BJ (cell line): ENCODE measurements around the gene DPP6. TPM values are rescaled to one million over a fixed set of nuclear protein-coding genes. Genes with fewer than 3 reads are reported as not detected.

ENCODE experiments used
- CTCF ChIA-PET: fragments of 350-600 bp; formaldehyde crosslinking; extraction: SDS; loops from one replicate; lab custom pipeline; 2021; ENCODE audit warnings: antibody characterized with exemption, inconsistent platforms; lab: Yijun Ruan, JAX
- POLR2A ChIA-PET: fragments of 300-600 bp; sonication (Branson Sonifier 250); formaldehyde crosslinking; extraction: SDS; loops from one replicate; lab custom pipeline; 2021; ENCODE audit warnings: antibody characterized with exemption; lab: Charles Lee
- DNase-seq: peaks from one replicate; pipeline ENCODE4 v3.0.0-alpha.2; 2011; ENCODE audit warnings: low read depth
- H3K27me3 ChIP-seq: 2 replicates; pipeline ENCODE4 v1.6.0; 2011; ENCODE audit warnings: low read length; ENCODE audit not compliant: control insufficient read depth, insufficient read depth
- H3K36me3 ChIP-seq: 2 replicates; pipeline ENCODE4 v1.5.1; 2011; ENCODE audit warnings: low read length; ENCODE audit not compliant: control insufficient read depth, insufficient read depth
- H3K4me3 ChIP-seq: 2 replicates; pipeline ENCODE4 v1.5.1; 2011; ENCODE audit warnings: low read depth, mild to moderate bottlenecking, control low read depth, low read length
- polyA plus RNA-seq: library from polyadenylated mRNA; depleted of rRNA; stranded (reverse); fragments of >200 nt; gene quantifications from 2 replicates; pipeline ENCODE4 v1.2.3, GENCODE V29; 2011
- TF ChIP-seq, protein P1 (sequence below): IDR thresholded peaks from 2 replicates; pipeline ENCODE4 v1.5.1; 2011; ENCODE audit warnings: low read depth, mild to moderate bottlenecking, control low read depth, inconsistent platforms, low read length, moderate library complexity; ENCODE audit not compliant: insufficient read depth

The DPP6 gene
- polyA plus RNA-seq, 1 experiment = not detected

GRCh38 chr7:154419344-154419743, 367.1 kb downstream of the DPP6 start:
- TF ChIP-seq, protein P1, sequence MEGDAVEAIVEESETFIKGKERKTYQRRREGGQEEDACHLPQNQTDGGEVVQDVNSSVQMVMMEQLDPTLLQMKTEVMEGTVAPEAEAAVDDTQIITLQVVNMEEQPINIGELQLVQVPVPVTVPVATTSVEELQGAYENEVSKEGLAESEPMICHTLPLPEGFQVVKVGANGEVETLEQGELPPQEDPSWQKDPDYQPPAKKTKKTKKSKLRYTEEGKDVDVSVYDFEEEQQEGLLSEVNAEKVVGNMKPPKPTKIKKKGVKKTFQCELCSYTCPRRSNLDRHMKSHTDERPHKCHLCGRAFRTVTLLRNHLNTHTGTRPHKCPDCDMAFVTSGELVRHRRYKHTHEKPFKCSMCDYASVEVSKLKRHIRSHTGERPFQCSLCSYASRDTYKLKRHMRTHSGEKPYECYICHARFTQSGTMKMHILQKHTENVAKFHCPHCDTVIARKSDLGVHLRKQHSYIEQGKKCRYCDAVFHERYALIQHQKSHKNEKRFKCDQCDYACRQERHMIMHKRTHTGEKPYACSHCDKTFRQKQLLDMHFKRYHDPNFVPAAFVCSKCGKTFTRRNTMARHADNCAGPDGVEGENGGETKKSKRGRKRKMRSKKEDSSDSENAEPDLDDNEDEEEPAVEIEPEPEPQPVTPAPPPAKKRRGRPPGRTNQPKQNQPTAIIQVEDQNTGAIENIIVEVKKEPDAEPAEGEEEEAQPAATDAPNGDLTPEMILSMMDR = no peak
- ChIA-PET POLR2A (no interaction called here), CTCF (no interaction called here)
- Histone ChIP-seq H3K36me3 (no peaks in the 10 kb centered on the region), H3K27me3 (no peaks in the 10 kb centered on the region), H3K4me3 (no peak overlapping the region)
- DNase-seq = no peak

- ChIA-PET POLR2A (no interaction called here), CTCF (no interaction called here)
- no peak for DNase-seq
- H3K27me3 ChIP-seq = no peaks in the 10 kb centered on the region
- TF ChIP-seq, protein P1 = no peak
- H3K36me3 ChIP-seq = no peaks in the 10 kb centered on the region
- H3K4me3 ChIP-seq = no peak overlapping the region
Measured at GRCh38 chr7:154423231-154423630, 371.0 kb downstream of the DPP6 start.

DNA sequence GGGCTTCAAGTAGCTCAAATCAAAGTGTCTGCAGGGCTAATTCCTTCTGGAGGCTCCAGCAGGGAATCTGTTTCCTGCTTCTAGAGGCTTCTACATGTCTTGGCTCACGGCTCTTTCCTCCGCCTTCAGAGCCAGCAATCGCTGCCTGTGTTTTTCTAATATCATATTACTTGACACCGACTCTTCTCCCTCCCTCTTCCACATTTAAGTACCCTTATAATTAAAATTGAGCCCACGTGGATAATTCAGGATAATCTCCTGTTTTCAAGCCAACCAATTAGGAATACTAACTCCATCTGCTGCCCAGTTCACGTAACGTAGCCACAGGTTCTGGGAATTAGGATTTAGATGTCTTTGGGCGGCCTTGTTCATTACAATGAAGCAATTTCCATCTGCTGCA, 372.2 kb downstream of the DPP6 start:
- DNase-seq = no peak
- H3K27me3 ChIP-seq = no peaks in the 10 kb centered on the region
- TF ChIP-seq, protein P1 = no peak
- H3K4me3 ChIP-seq = no peak overlapping the region
- CTCF ChIA-PET = no interaction called here
- POLR2A ChIA-PET = no interaction called here
- no peaks in the 10 kb centered on the region for H3K36me3 ChIP-seq

- ChIA-PET CTCF (no interaction called here), POLR2A (no interaction called here)
- Histone ChIP-seq H3K27me3 (no peaks in the 10 kb centered on the region), H3K36me3 (no peaks in the 10 kb centered on the region), H3K4me3 (no peak overlapping the region)
- no peak for DNase-seq
- TF ChIP-seq, protein P1 = no peak
Measured at GRCh38 chr7:154425271-154425670, 373.1 kb downstream of the DPP6 start.

- ChIA-PET POLR2A (no interaction called here), CTCF (no interaction called here)
- no peaks in the 10 kb centered on the region for H3K36me3 ChIP-seq
- no peak for DNase-seq
- TF ChIP-seq, protein P1 = no peak
- H3K27me3 ChIP-seq = no peaks in the 10 kb centered on the region
- H3K4me3 ChIP-seq = no peak overlapping the region
Measured at GRCh38 chr7:154426778-154427177, 374.6 kb downstream of the DPP6 start.
